Fibroblast of upper back skin (primary cell): ENCODE results near the gene NKX2-1.
"Not testable (repeated sequence)": the region's sequence is repeated elsewhere in the genome, so short reads cannot be mapped to it uniquely, and the experiment has no call there.

Experiments used
- DNase-seq: peaks from one replicate; pipeline ENCODE4 v3.0.0-alpha.2; 2013

Gene NKX2-1

DNA sequence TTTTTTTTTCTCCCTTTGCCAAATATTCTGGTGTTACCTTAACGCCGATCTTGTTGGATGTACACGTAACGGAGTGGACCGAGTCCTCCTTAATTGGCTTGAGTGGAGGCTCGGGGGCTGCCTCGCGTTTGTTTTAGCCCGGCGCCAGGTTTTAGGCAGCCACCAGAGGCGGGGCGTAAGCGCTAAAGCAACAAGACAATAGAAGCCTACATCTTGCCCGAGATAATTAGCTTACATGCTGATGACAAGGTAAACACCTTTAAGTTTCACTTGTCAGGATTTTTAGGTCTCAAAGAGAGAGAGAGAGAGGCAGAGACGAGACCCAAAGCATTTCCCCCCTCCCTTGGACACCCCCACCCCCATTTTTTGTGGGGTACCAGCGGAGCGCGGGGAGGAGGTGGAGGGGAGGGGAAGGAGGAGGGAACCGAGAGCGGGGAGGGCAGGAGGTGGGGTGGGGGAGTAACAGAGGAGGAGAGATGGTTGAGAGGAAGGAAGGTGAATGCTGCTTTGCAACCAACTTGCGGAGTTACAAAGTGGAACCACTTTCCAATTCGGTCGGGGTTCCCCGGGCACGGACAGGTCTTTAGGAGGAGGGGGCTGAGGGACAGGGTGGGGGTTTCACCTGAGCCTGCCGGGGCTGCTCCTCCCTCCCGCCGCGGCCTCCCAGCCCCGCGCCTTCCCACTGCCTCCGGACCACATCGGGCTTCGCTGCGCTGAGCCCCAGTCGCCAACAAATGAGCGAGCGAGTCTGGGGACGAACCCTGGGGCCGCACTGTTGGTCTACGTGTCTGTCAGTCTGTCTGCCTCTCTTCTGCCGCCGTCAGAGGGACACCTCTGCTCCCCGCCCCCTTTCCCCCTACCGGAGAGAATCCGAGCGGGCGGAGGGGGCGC, at the start of gene NKX2-1:
Gene NKX2-1 (minus strand): TSS at position 802 of the 891 bp plus-strand sequence. CDS start 103 bp downstream, at position 699.
- DNase-seq: no peak

- DNase-seq: peak; percentile 3
Measured at GRCh38 chr14:36556811-36557433, 36.9 kb upstream of the NKX2-1 start.

- no peak for DNase-seq
Measured at GRCh38 chr14:36555998-36556743, 36.1 kb upstream of the NKX2-1 start.

GRCh38 chr14:36553656-36554260, 33.7 kb upstream of the NKX2-1 start:
- peak; percentile 39 for DNase-seq

GRCh38 chr14:36550899-36551298, 30.9 kb upstream of the NKX2-1 start:
- no peak for DNase-seq

DNA sequence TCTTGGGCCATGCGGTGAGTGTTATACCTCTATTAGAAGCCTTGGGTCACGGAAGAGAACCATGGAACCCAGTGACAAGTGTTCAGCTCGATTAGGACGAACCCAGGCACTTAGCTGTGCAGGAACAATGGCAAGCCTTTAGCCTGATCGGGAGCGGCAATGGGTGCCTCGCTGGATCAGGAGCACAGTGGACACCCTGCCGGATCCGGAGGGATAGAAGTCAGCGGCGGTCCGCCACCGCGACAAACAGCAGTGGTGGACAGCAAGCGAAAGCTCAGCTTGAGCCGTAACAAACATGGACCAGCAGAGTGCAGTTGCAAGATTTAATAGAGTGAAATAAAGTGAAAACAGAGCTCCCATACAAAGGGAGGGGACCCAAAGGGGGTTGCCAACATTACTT, 24.2 kb upstream of the NKX2-1 start:
- not testable (repeated sequence) for DNase-seq

DNA sequence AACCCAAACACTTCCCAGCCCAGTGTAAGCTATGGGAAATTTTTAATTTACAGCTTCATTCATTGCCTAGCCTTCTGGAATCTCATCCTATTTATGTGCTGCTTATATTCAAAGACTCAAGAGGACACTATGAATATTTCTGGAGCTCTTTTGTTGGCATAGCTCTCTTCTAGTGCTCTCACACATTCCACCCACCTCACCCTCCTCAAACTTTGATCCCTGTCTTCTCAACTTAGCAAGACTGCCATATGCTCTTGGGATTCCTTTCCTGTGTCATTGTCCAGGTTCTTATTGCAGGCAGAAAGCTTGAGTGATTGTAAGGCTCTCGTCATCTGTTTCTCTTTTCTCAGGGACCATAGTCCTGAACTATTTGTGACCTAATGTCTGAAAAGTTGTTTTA, 18.0 kb upstream of the NKX2-1 start:
- DNase-seq: no peak

- no peak for DNase-seq
Measured at GRCh38 chr14:36529062-36529461, 9.0 kb upstream of the NKX2-1 start.

GRCh38 chr14:36525746-36526099, 5.7 kb upstream of the NKX2-1 start:
- no peak for DNase-seq

DNA sequence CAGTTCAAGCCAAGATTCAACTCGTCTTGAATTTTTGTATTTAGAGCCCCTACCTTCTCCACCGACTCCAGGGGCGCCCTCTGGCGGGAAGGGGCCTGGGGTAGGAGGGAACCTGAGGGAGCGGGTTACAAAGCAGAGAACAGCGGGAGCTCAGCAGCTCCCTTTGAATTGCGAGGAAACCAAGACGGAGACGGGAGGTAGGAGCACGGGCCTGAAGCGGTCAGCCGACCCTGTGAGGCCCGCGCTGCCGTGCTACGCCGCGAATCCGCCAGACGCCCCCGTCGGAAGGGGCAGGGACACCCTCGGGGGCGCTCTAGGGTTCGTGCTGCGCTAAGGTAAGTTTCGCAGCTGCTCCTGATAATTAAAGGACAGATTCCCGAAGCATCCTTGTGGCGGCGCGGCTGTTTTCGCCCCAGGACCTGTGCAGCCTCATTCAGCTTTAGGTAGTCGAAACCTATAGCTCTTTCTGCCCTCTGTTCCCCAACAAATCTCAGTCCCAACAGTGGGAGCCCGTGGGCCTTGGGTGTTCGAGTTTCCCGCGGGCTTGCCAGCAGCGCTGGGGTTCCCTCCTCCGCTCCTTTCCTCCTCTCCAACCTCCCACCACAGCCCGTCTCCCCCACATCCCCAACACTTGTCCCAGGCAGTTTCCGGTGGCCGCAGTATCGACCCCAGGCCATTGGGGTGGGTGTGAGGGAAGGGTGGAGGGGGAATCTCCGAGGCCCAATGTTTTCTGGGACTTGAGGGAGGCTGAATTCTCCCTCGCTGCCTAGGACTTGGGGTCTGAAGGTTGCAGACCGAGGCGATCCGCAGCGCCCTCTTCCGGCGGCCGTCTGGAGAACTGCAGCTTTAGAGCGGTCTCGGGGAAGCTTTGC, 5.1 kb upstream of the NKX2-1 start:
- DNase-seq: no peak

DNA sequence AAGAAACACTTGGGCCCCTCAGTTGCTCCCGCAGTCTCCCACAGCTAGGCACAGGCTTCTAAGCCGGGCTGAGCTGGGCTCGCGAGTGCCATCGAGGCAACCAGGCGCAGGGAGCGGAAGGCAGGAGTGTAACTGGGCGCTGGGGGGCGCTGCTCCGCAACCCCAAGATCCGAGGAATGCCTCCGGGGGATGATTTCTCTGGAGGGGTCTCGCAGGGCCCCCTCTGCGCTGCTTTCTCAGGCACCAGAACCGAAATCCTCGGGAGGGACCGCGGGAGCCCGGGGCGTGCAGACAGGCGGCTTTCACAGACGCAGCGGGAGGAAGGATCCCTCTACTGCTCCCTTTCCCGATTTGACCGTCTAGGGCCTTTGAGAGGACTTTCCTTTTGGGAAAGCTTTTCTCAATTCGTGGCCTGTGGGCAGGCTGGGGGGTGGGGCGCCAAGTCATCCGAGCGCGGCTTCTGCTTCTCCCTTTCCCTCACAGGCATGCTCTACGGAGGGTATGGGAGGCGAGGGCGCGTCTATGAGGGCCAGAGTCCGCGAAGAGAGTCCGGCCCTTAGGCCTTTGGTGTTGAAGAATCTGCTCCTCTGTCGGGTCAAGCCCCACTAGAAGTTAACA, 4.3 kb upstream of the NKX2-1 start:
- no peak for DNase-seq

- no peak for DNase-seq
Measured at GRCh38 chr14:36522972-36523715, 3.1 kb upstream of the NKX2-1 start.

GRCh38 chr14:36522347-36522971, 2.4 kb upstream of the NKX2-1 start:
- DNase-seq: no peak

GRCh38 chr14:36521598-36522345, 1.7 kb upstream of the NKX2-1 start:
- no peak for DNase-seq

DNA sequence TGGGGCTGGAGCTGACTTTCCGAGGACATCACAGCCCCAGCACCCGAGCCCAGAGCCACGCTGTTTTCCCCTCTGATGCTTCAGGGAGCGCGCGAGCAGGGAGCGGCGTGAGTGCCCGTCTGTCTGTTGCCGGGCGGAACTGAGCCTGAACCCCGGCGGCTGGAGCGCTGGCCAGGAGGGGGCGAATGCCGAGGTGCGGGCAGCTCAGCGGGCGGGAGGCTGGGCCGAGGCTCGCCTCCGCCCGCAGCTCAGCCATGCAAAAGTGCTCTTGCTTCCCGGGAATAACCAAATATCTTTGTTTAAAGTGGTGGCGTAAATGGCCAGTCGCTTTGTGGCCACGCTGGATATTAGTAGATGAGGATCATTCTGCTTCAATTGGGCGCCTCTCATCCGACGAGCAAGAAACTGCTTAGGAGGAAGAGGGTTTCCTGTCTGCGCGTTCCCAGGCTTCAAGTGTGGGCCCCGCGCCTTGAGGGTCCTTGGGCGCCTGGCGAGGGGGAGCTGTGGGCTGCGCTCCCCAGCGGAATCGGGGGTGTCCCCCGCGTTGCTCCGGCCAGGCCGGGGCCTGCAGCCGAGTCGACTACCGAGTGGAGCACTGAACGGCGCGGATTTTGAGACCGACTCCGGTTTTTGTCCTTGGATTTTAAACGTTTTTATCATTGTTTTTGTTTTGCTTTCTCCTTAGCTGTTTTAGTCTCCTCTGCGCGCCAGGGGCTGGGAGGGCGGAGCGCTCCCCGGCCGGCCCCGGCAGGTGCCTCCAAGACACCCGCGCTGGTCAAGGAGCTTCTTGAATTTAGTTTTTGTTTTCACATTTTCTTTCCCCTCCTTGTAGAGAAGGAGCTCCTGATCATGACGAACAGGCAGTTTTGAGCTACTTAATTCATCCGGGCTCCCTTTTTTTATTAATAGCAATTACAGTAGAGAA, 831 bp upstream of the NKX2-1 start:
- peak; percentile 3 for DNase-seq

DNA sequence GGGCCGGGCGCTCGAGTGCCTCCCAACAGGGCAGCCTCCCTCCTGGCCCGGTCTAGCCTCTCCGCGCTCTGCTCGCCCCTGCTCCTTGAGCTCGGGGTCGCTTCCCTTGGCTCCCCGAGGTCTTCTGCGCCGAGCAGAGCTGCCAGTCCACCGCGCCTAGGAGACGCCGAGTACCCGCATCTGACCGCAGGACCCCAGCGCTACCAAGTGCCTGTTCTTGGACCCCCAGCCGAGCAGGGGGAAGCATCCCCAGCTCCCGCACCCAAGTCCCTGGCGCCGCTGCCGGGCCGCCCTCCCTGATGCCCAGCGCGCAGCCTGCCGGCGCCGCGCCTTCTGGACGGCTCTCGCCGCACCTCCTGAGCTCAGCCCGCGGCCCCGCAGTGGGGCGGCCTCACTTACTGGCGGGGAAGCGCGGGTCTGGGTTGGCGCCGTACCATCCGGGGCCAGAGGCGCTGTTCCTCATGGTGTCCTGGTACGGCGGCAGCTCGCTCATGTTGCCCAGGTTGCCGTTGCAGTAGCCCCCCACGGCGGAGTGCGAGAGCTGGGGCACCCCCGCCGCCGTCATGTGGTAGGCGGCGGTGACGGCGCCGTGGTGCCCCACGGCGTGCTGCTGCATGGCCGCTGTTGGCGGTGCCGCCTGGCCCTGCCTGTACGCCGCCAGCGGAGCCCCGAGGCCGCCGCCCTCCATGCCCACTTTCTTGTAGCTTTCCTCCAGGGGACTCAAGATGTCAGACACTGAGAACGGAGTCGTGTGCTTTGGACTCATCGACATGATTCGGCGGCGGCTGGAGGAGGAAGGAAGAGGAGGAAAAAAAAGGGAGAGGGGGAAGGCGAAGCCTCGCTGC, 1.2 kb downstream of the NKX2-1 start:
- DNase-seq: no peak

- no peak for DNase-seq
Measured at GRCh38 chr14:36518031-36518585, 1.9 kb downstream of the NKX2-1 start.
